HFF-Myc (cell line): ENCODE results near the gene MAML1.

Experiments used
- DNase-seq: peaks from one replicate; pipeline ENCODE4 v3.0.0-alpha.2; 2011; ENCODE audit warnings: low read depth; ENCODE audit errors: extremely low read depth
- H3K4me3 ChIP-seq: replicated peaks from 2 replicates; pipeline ENCODE4 v1.5.1; 2011; ENCODE audit warnings: low read depth, mild to moderate bottlenecking, control low read depth, low read length
- CTCF ChIP-seq: IDR thresholded peaks from 2 replicates; pipeline ENCODE4 v1.5.1; 2012; ENCODE audit warnings: mild to moderate bottlenecking, low read depth, low read length, control low read depth; ENCODE audit errors: missing control alignments

The MAML1 gene

GRCh38 chr5:179804555-179804947 lies 71.9 kb downstream of the MAML1 start:
- no peak for DNase-seq
- no peak for TF ChIP-seq CTCF
- H3K4me3 ChIP-seq = peak overlapping the region; percentile 76

- peak overlapping the region; percentile 76 for H3K4me3 ChIP-seq
- TF ChIP-seq CTCF = no peak
- no peak for DNase-seq
Observed at GRCh38 chr5:179805070-179805528, 72.5 kb downstream of the MAML1 start.

GRCh38 chr5:179805529-179806249 lies 73.1 kb downstream of the MAML1 start:
- peak overlapping the region; percentile 76 for H3K4me3 ChIP-seq
- no peak for DNase-seq
- TF ChIP-seq CTCF = no peak

- no peak for TF ChIP-seq CTCF
- H3K4me3 ChIP-seq = peak within 1 kb of the TSS; percentile 76
- DNase-seq = no peak
Observed at GRCh38 chr5:179806250-179807048, 73.8 kb downstream of the MAML1 start, which contains the start of gene MGAT4B. MGAT4B (minus strand) TSS chr5:179806866; CDS start chr5:179806583, 283 bp downstream.

GRCh38 chr5:179812135-179812825 lies 79.7 kb downstream of the MAML1 start:
- H3K4me3 ChIP-seq = no peak overlapping the region
- no peak for TF ChIP-seq CTCF
- no peak for DNase-seq

- no peak for DNase-seq
- no peak overlapping the region for H3K4me3 ChIP-seq
- no peak for TF ChIP-seq CTCF
Observed at GRCh38 chr5:179812997-179813607, 80.5 kb downstream of the MAML1 start.
